ENCODE measurements around the gene BPGM.

Gene BPGM

DNA sequence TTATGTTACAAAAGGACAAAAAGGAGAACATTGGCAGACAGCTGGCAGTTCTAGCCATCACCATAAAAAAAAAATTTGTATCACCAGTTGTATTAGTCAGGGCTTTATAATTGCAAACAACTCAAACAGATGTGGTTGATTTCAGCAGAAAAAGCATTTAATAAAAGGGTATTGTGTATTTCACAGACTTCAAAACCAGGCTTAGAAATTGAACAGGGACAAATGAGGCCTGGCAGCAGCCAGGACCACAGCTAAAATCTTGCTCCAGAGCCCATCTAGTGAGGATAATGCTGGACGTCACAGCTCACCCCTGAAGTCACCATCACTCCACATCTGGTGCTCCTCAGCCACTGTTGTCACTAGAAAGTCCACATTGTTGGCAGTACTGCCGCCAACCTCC lies 79.9 kb downstream of the BPGM start:
- H3K36me3 ChIP-seq (ENCODE audit: insufficient read depth, low read length) = no peaks in the 10 kb centered on the region
- no peak overlapping the region for H3K27ac ChIP-seq (ENCODE audit: low read length)
- H3K27me3 ChIP-seq (ENCODE audit: insufficient read depth, low read length, poor library complexity) = peaks cover 4% of the 10 kb centered on the region
- ATAC-seq (ENCODE audit: insufficient read depth, low read depth) (no peak), DNase-seq (no peak)
- TF ChIP-seq EZH2 (IDR thresholded peaks at IDR 0.05; ENCODE audit: borderline replicate concordance, low read depth, low read length, severe bottlenecking) (no peak), CTCF (IDR thresholded peaks at IDR 0.05; ENCODE audit: borderline replicate concordance, extremely low read depth, low read length, poor library complexity, severe bottlenecking) (no peak)
- no peak overlapping the region for H3K4me2 ChIP-seq (ENCODE audit: insufficient read depth, low read length)
- H3K9ac ChIP-seq (ENCODE audit: low read depth, low read length) = no peak overlapping the region
- H3K9me3 ChIP-seq (ENCODE audit: insufficient read depth, low read length, severe bottlenecking) = no peaks in the 10 kb centered on the region
- H3K79me2 ChIP-seq (ENCODE audit: insufficient read depth, low read length) = no peaks in the 10 kb centered on the region
- no peak overlapping the region for H3K4me3 ChIP-seq (ENCODE audit: low read depth in 1 of 2, low read length in 2 of 2)
- no peaks in the 10 kb centered on the region for H3K4me1 ChIP-seq (ENCODE audit: insufficient read depth, low read length)
- H4K20me1 ChIP-seq (ENCODE audit: insufficient read depth, low read length) = no peaks in the 10 kb centered on the region
- H2AFZ ChIP-seq (ENCODE audit: low read depth, low read length) = no peak overlapping the region

- no peaks in the 10 kb centered on the region for H3K36me3 ChIP-seq (ENCODE audit: insufficient read depth, low read length)
- TF ChIP-seq EZH2 (IDR thresholded peaks at IDR 0.05; ENCODE audit: borderline replicate concordance, low read depth, low read length, severe bottlenecking) (no peak), CTCF (IDR thresholded peaks at IDR 0.05; ENCODE audit: borderline replicate concordance, extremely low read depth, low read length, poor library complexity, severe bottlenecking) (no peak)
- no peak overlapping the region for H3K27ac ChIP-seq (ENCODE audit: low read length)
- no peak for DNase-seq
- ATAC-seq (ENCODE audit: insufficient read depth, low read depth) = no peak
- H3K9me3 ChIP-seq (ENCODE audit: insufficient read depth, low read length, severe bottlenecking) = no peaks in the 10 kb centered on the region
- H3K4me1 ChIP-seq (ENCODE audit: insufficient read depth, low read length) = no peaks in the 10 kb centered on the region
- H2AFZ ChIP-seq (ENCODE audit: low read depth, low read length) = no peak overlapping the region
- no peak overlapping the region for H3K4me2 ChIP-seq (ENCODE audit: insufficient read depth, low read length)
- H3K4me3 ChIP-seq (ENCODE audit: low read depth in 1 of 2, low read length in 2 of 2) = no peak overlapping the region
- no peaks in the 10 kb centered on the region for H4K20me1 ChIP-seq (ENCODE audit: insufficient read depth, low read length)
- H3K9ac ChIP-seq (ENCODE audit: low read depth, low read length) = no peak overlapping the region
- H3K27me3 ChIP-seq (ENCODE audit: insufficient read depth, low read length, poor library complexity) = peaks cover 4% of the 10 kb centered on the region
- no peaks in the 10 kb centered on the region for H3K79me2 ChIP-seq (ENCODE audit: insufficient read depth, low read length)
Measured at GRCh38 chr7:134727711-134728110, 81.1 kb downstream of the BPGM start.
